Lung (tissue), 12 donors: ENCODE results near the gene SASS6. TPM values are rescaled to one million over a fixed set of nuclear protein-coding genes. Genes with fewer than 3 reads are reported as not detected.

Source experiments
- ATAC-seq: fragments of 200-7000 bp; cut with Tn5 transposase; one replicate; pipeline ENCODE4 v1.9.1; 2020; ENCODE audit warnings: moderate number of reproducible peaks; ENCODE audit not compliant: insufficient read depth, low FRiP score
- DNase-seq, 3 donors: peaks; one replicate each; pipeline ENCODE4 v3.0.0-alpha.2; 2013 to 2017
- H3K27ac ChIP-seq, 2 donors: one replicate each; pipeline ENCODE4 v1.5.1; 2013; ENCODE audit warnings: mild to moderate bottlenecking in 2 of 2, moderate library complexity in 2 of 2, control low read depth in 1 of 2, inconsistent platforms in 1 of 2, low read depth in 1 of 2, low read length in 1 of 2
- H3K27me3 ChIP-seq, 3 donors: one replicate each; pipeline ENCODE4 v1.5.1; 2013; ENCODE audit warnings: low read length in 2 of 3; ENCODE audit not compliant: control insufficient read depth in 3 of 3, insufficient read depth in 3 of 3
- H3K36me3 ChIP-seq, 4 donors: one replicate each; pipeline ENCODE4 v1.5.1; 2013; ENCODE audit warnings: low read length in 4 of 4, mild to moderate bottlenecking in 1 of 4, moderate library complexity in 1 of 4; ENCODE audit not compliant: control insufficient read depth in 4 of 4, insufficient read depth in 4 of 4
- H3K4me1 ChIP-seq, 5 donors: one replicate each; pipeline ENCODE4 v1.5.1; 2013; ENCODE audit warnings: low read length in 5 of 5, mild to moderate bottlenecking in 2 of 5, moderate library complexity in 1 of 5; ENCODE audit not compliant: control insufficient read depth in 5 of 5, insufficient read depth in 5 of 5
- H3K4me3 ChIP-seq: one replicate; pipeline ENCODE4 v1.5.1; 2013; ENCODE audit warnings: mild to moderate bottlenecking, control low read depth, moderate library complexity
- H3K9ac ChIP-seq, 2 donors: one replicate each; pipeline ENCODE4 v1.5.1; 2013; ENCODE audit warnings: low read length in 2 of 2, control low read depth in 1 of 2; ENCODE audit not compliant: insufficient read depth in 1 of 2
- H3K9me3 ChIP-seq, 4 donors: one replicate each; pipeline ENCODE4 v1.5.1; 2013; ENCODE audit warnings: low read length in 3 of 4, mild to moderate bottlenecking in 1 of 4, moderate library complexity in 1 of 4; ENCODE audit not compliant: control insufficient read depth in 4 of 4, insufficient read depth in 3 of 4
- CTCF ChIP-seq: IDR thresholded peaks from 2 replicates; pipeline ENCODE4 v1.5.1; 2012; ENCODE audit warnings: mild to moderate bottlenecking; ENCODE audit errors: control extremely low read depth, extremely low read depth
- WGBS, 2 donors: extraction: QIAGEN DNeasy Blood & Tissue Kit; methylation state at CpG; one replicate each; pipeline ENCODE4 v1.1.7; 2013; 5-methylcytosine and 5-hydroxymethylcytosine counted together
- polyA plus RNA-seq, 2 donors: library from polyadenylated mRNA; stranded (reverse); fragments of 200-250 nt; gene quantifications; one replicate each; pipeline ENCODE4 v1.2.1, GENCODE V29; 2013
- total RNA-seq, 2 donors: library from RNA; depleted of rRNA in 1 of 2; stranded (reverse); fragments of >200 nt in 1 of 2; gene quantifications; one replicate each; pipeline ENCODE4 v1.2.1, GENCODE V29; 2014 to 2021
- donor health status: control.
- donor health status: control.
- donor health status: Bipolar disorder and iron deficiency.
- donor health status: healthy.
- donor health status: DM: yes; HTN: yes; CAD: no.

SASS6 gene
- total and polyA plus RNA-seq, 4 donors = 1.3 to 4.6 (median 1.9) TPM

- Histone ChIP-seq H3K27ac (no peak overlapping the region), H3K4me3 (no peak overlapping the region), H3K27me3 (no peaks in the 10 kb centered on the region), H3K9ac (no peak overlapping the region), H3K9me3 (no peaks in the 10 kb centered on the region), H3K36me3 (peaks cover 2 to 13% (median 3%) of the 10 kb centered on the region in 4 donors), H3K4me1 (no peaks in the 10 kb centered on the region)
- ATAC-seq = no peak
- no peak for DNase-seq
- WGBS, 2 donors = 65 to 72% methylated on average over 4 of the region's 4 CpGs
- no peak for TF ChIP-seq CTCF
Measured at GRCh38 chr1:100152271-100152670, 19.5 kb upstream of the SASS6 start.

DNA sequence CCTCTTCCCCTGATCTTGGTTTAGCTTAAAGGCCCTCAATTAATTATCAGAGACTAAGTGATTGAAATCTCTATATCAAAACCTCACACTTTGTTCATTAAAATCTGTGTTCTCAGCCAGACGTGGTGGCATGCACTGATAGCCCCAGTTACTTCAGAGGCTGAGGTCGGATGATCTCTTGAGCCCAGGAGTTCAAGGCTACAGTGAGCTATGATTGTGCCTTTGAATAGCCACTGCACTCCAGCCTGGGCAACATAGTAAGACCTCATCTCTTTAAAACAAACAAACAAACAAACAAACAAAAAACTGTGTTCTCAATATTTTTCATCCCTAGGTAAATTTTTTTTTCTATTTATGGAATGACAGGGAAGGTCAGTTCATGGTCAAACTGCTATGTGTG, 18.9 kb upstream of the SASS6 start:
- Histone ChIP-seq H3K27ac (no peak overlapping the region), H3K36me3 (peaks cover 2 to 15% (median 4%) of the 10 kb centered on the region in 4 donors), H3K4me1 (no peaks in the 10 kb centered on the region), H3K9me3 (no peaks in the 10 kb centered on the region), H3K4me3 (no peak overlapping the region), H3K27me3 (no peaks in the 10 kb centered on the region), H3K9ac (no peak overlapping the region)
- ATAC-seq (no peak), DNase-seq (no peak)
- no peak for TF ChIP-seq CTCF
- WGBS, 2 donors = 75 to 86% methylated on average over 2 of the region's 2 CpGs

GRCh38 chr1:100147875-100148274, 15.1 kb upstream of the SASS6 start:
- ATAC-seq (no peak), DNase-seq (no peak)
- Histone ChIP-seq H3K36me3 (peaks cover 10 to 39% (median 20%) of the 10 kb centered on the region in 4 donors), H3K27me3 (no peaks in the 10 kb centered on the region), H3K9me3 (no peaks in the 10 kb centered on the region), H3K4me3 (no peak overlapping the region), H3K27ac (no peak overlapping the region), H3K9ac (no peak overlapping the region), H3K4me1 (no peaks in the 10 kb centered on the region)
- 94% methylated on average over 4 of the region's 4 CpGs for WGBS, 2 donors
- TF ChIP-seq CTCF = no peak

DNA sequence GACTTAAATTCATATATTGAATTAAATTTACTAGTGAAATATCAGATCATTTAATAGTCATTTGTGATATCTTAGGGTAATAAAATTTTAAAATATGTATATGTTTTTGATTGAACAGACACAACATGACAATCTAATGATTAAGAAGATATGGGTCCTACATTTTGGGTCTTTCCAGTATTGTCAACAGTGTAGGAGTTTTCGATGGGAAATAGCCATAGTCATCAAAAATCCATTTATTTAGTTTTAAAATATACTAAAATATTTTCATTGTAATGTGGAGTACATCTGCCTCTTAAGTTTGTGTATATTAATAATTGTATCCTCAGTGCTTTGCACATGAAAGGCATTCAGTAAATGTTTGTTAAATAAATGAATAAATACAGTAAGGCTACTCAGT, 14.2 kb upstream of the SASS6 start:
- WGBS, 2 donors = 100% methylated on average over 1 of the region's 1 CpG
- no peak for ATAC-seq
- Histone ChIP-seq H3K27ac (no peak overlapping the region), H3K9ac (no peak overlapping the region), H3K4me3 (no peak overlapping the region), H3K9me3 (no peaks in the 10 kb centered on the region), H3K4me1 (peaks cover 0 to 2% (median 0%) of the 10 kb centered on the region in 5 donors), H3K27me3 (no peaks in the 10 kb centered on the region), H3K36me3 (peaks cover 10 to 45% (median 24%) of the 10 kb centered on the region in 4 donors)
- DNase-seq = no peak
- TF ChIP-seq CTCF = no peak
